Chondrocyte (in vitro differentiated cells): Measurements from ENCODE around the gene DNAJB1. TPM values are rescaled to one million over a fixed set of nuclear protein-coding genes. Genes with fewer than 3 reads are reported as not detected.

ENCODE experiments used
- DNase-seq: peaks from one replicate; pipeline ENCODE4 v3.0.0; 2021; ENCODE audit warnings: mixed read lengths, low spot score
- H3K27ac Mint-ChIP-seq: one replicate; pipeline ENCODE4 v1.8.0; 2021; ENCODE audit warnings: mild to moderate bottlenecking, moderate library complexity, mixed read lengths; ENCODE audit not compliant: unreplicated experiment
- H3K27me3 Mint-ChIP-seq: 2 replicates; pipeline ENCODE4 v1.8.0; 2021; ENCODE audit warnings: low read depth, mixed read lengths
- H3K36me3 Mint-ChIP-seq: 2 replicates; pipeline ENCODE4 v1.8.0; 2021; ENCODE audit warnings: low read depth, mixed read lengths
- H3K4me1 Mint-ChIP-seq: 2 replicates; pipeline ENCODE4 v1.8.0; 2021; ENCODE audit warnings: low read depth, mild to moderate bottlenecking, mixed read lengths
- H3K4me3 Mint-ChIP-seq: one replicate; pipeline ENCODE4 v1.8.0; 2021; ENCODE audit warnings: mild to moderate bottlenecking, moderate library complexity, mixed read lengths; ENCODE audit not compliant: unreplicated experiment
- H3K9me3 Mint-ChIP-seq: 2 replicates; pipeline ENCODE4 v1.8.0; 2021; ENCODE audit warnings: low read depth, mixed read lengths
- CTCF ChIP-seq: fragments of 200-600 bp; sonication (generic); IDR thresholded peaks from 2 replicates; pipeline ENCODE4 v1.5.0; 2021; ENCODE audit warnings: antibody characterized with exemption, mild to moderate bottlenecking, moderate library complexity
- total RNA-seq: library from RNA; stranded (reverse); gene quantifications from 3 replicates; pipeline ENCODE4 v1.2.1, GENCODE V29; 2021

Gene DNAJB1
- total RNA-seq, 1 donor from 2014 or later: 85.1 TPM

DNA sequence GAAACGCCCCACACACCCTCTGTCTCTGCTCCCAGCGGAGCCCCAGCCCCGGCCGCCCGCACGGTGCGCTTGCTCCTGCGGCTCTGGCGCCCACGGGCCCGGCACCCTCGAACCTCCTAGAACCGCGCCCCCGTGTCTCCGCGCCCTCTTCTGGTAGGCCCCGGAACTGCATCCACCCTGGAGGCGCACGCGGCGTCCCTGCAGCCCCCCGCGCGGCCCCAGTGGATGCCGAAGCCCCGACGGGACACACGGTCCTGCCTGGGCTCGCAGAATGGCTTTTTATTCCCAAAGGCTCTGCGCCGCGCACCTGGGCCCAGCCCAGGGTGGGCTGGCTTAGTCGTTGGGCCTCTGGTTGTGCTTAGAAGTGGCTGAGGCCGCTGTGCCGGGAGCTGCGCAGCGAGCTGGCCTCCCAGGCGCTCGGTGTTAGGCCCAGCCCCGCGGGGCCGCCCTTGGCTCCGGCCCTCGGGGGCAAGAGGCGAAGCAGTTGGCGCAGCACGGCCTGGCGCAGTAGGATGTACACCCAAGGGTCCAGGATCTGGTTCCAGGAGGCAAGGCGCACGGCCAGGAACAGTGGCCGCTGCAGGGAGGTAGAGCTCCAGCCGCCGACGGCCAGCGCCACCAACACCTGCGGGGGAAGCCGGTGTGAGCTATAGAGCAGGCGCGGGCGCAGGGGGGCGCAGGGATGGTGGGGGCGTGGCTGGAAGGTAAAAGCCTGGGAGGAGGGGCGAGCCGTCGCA lies 45.8 kb downstream of the DNAJB1 start:
- H3K4me1 Mint-ChIP-seq: peaks cover 35% of the 10 kb centered on the region
- peaks cover 5% of the 10 kb centered on the region for H3K36me3 Mint-ChIP-seq
- H3K9me3 Mint-ChIP-seq: no peaks in the 10 kb centered on the region
- H3K27me3 Mint-ChIP-seq: no peaks in the 10 kb centered on the region
- H3K27ac Mint-ChIP-seq: no peak overlapping the region
- peak; percentile 99 for TF ChIP-seq CTCF
- no peak overlapping the region for H3K4me3 Mint-ChIP-seq
- DNase-seq: no peak

- H3K4me1 Mint-ChIP-seq: peaks cover 28% of the 10 kb centered on the region
- H3K36me3 Mint-ChIP-seq: peaks cover 7% of the 10 kb centered on the region
- TF ChIP-seq CTCF: no peak
- H3K27ac Mint-ChIP-seq: no peak overlapping the region
- H3K27me3 Mint-ChIP-seq: no peaks in the 10 kb centered on the region
- no peak for DNase-seq
- no peak overlapping the region for H3K4me3 Mint-ChIP-seq
- H3K9me3 Mint-ChIP-seq: no peaks in the 10 kb centered on the region
These were observed 46.6 kb downstream of the DNAJB1 start for GRCh38 chr19:14471436-14472187.

- Mint-ChIP-seq H3K9me3 (no peaks in the 10 kb centered on the region), H3K4me1 (peaks cover 14% of the 10 kb centered on the region), H3K27me3 (no peaks in the 10 kb centered on the region), H3K4me3 (no peak overlapping the region), H3K36me3 (peaks cover 9% of the 10 kb centered on the region), H3K27ac (no peak overlapping the region)
- peak; percentile 91 for DNase-seq
- no peak for TF ChIP-seq CTCF
These were observed 47.9 kb downstream of the DNAJB1 start for GRCh38 chr19:14470031-14470876.

GRCh38 chr19:14467816-14468215 lies 50.4 kb downstream of the DNAJB1 start:
- peak; percentile 15 for TF ChIP-seq CTCF
- no peak overlapping the region for H3K27ac Mint-ChIP-seq
- no peak for DNase-seq
- peaks cover 3% of the 10 kb centered on the region for H3K4me1 Mint-ChIP-seq
- H3K4me3 Mint-ChIP-seq: no peak overlapping the region
- peaks cover 14% of the 10 kb centered on the region for H3K36me3 Mint-ChIP-seq
- no peaks in the 10 kb centered on the region for H3K27me3 Mint-ChIP-seq
- H3K9me3 Mint-ChIP-seq: no peaks in the 10 kb centered on the region

GRCh38 chr19:14467391-14467790 lies 50.8 kb downstream of the DNAJB1 start:
- Mint-ChIP-seq H3K36me3 (peaks cover 14% of the 10 kb centered on the region), H3K4me1 (no peaks in the 10 kb centered on the region), H3K4me3 (no peak overlapping the region), H3K9me3 (no peaks in the 10 kb centered on the region), H3K27me3 (no peaks in the 10 kb centered on the region), H3K27ac (no peak overlapping the region)
- DNase-seq: no peak
- no peak for TF ChIP-seq CTCF
